HEK293 (cell line): ENCODE measurements around the gene BTBD9.

Experiments used
- ZNF274 ChIP-seq, 2 experiments: fragments of 200-500 bp in 1 of 2; fragments of 450-650 bp in 1 of 2; sonication (Bioruptor generic) in 1 of 2; formaldehyde crosslinking in 1 of 2; IDR thresholded peaks; 2 replicates each; pipeline versions ENCODE4 v1.5.1 to v1.6.1; 2014 to 2016; ENCODE audit warnings: borderline replicate concordance in 1 of 2, inconsistent platforms in 1 of 2, low read length in 1 of 2, missing biosample characterization in 1 of 2, missing genetic modification characterization in 1 of 2
- ZNF501 ChIP-seq: fragments of 450-650 bp; formaldehyde crosslinking; IDR thresholded peaks from 2 replicates; pipeline ENCODE4 v1.5.1; 2016; ENCODE audit warnings: missing biosample characterization, missing genetic modification characterization
- TF ChIP-seq, protein P1 (sequence below): fragments of 450-650 bp; formaldehyde crosslinking; IDR thresholded peaks from 2 replicates; pipeline ENCODE4 v1.5.1; 2016; ENCODE audit warnings: missing biosample characterization, missing genetic modification characterization

DNA sequence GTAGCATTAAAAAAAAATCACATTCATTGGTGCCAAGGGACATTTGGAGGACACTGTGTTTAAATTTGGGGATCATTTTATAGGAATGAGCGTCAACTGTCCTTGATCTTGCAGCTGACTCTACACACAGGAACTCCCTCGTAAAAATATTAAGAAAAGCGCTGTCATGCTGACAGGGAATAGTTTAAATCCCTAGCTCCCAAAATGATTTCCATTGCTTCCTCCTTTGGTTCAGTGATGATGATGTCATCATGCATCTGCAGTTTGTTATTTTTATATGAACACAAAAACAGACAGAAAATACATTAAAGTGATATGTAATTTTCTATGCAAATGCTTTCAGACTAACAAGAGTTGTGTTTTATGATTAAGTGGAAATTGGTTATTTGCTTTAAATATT lies 275.6 kb downstream of the BTBD9 start:
- no peak for TF ChIP-seq ZNF274 (IDR thresholded peaks at IDR 0.05; ENCODE audit: low read length)
- no peak for TF ChIP-seq ZNF274 (tag by site-specific recombination; IDR thresholded peaks at IDR 0.05; ENCODE audit: borderline replicate concordance)
- TF ChIP-seq, protein P1, sequence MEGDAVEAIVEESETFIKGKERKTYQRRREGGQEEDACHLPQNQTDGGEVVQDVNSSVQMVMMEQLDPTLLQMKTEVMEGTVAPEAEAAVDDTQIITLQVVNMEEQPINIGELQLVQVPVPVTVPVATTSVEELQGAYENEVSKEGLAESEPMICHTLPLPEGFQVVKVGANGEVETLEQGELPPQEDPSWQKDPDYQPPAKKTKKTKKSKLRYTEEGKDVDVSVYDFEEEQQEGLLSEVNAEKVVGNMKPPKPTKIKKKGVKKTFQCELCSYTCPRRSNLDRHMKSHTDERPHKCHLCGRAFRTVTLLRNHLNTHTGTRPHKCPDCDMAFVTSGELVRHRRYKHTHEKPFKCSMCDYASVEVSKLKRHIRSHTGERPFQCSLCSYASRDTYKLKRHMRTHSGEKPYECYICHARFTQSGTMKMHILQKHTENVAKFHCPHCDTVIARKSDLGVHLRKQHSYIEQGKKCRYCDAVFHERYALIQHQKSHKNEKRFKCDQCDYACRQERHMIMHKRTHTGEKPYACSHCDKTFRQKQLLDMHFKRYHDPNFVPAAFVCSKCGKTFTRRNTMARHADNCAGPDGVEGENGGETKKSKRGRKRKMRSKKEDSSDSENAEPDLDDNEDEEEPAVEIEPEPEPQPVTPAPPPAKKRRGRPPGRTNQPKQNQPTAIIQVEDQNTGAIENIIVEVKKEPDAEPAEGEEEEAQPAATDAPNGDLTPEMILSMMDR (tag by site-specific recombination) = no peak
- no peak for TF ChIP-seq ZNF501 (tag by site-specific recombination)
